ENCODE data around the gene MED12L.
"Not testable (repeated sequence)": the region's sequence is repeated elsewhere in the genome, so short reads cannot be mapped to it uniquely, and the experiment has no call there.

MED12L gene

DNA sequence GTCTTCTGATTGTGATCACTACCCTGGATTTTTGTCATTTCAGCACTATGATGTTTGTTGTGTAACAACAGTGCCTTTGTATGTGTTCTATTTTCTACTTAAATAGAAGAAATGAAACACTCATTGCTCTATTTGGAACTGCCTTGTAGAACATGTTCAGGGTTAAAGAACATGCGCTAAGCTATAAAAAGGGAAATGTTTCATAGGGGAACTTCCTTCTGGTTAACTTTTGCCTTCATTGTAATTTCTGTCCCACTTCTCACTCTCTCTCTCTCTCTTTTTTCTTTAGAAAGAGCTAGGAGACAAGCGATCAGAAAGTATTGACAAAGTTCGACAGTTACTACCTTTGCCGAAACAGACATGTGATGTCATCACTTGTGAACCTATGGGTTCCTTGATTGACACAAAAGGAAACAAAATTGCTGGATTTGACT, 299.3 kb downstream of the MED12L start, which contains the start of gene P2RY12:
Gene P2RY12, minus strand, starts transcription at position 13 of the 434 bp plus-strand sequence. CDS start 45,908 bp downstream, outside the sequence.
- no peaks in the 10 kb centered on the region for H3K36me3 ChIP-seq (ENCODE audit: insufficient read depth, low read length)
- no peak within 1 kb of the TSS for H3K9ac ChIP-seq (ENCODE audit: insufficient read length)
- H3K4me3 ChIP-seq: no peak within 1 kb of the TSS
- no peak for TF ChIP-seq EZH2 (IDR thresholded peaks at IDR 0.05)
- no peak for TF ChIP-seq POLR2AphosphoS5 (IDR thresholded peaks at IDR 0.05; ENCODE audit: borderline replicate concordance, low read depth, low read length)
- no peak for TF ChIP-seq FOXP2 (optimal IDR thresholded peaks at IDR 0.05; ENCODE audit: control extremely low read depth, extremely low read length, insufficient read depth)
- H3K9me3 ChIP-seq (ENCODE audit: low read depth, low read length): no peaks in the 10 kb centered on the region
- H3K27ac ChIP-seq: no peak within 1 kb of the TSS
- no peak for DNase-seq (ENCODE audit: low read depth, low spot score)

GRCh38 chr3:151386056-151386455, 300.6 kb downstream of the MED12L start:
- Histone ChIP-seq H3K9me3 (ENCODE audit: low read depth, low read length) (no peaks in the 10 kb centered on the region), H3K36me3 (ENCODE audit: insufficient read depth, low read length) (no peaks in the 10 kb centered on the region), H3K9ac (ENCODE audit: insufficient read length) (no peak overlapping the region), H3K27ac (peak overlapping the region; percentile 32; the same call in 1 of the 2 replicates), H3K4me3 (peak overlapping the region; percentile 9; the same call in 1 of the 2 replicates)
- no peak for TF ChIP-seq EZH2 (IDR thresholded peaks at IDR 0.05)
- no peak for TF ChIP-seq FOXP2 (optimal IDR thresholded peaks at IDR 0.05; ENCODE audit: control extremely low read depth, extremely low read length, insufficient read depth)
- TF ChIP-seq POLR2AphosphoS5 (IDR thresholded peaks at IDR 0.05; ENCODE audit: borderline replicate concordance, low read depth, low read length): no peak; the same call in 1 of the 2 replicates
- no peak for DNase-seq (ENCODE audit: low read depth, low spot score)

DNA sequence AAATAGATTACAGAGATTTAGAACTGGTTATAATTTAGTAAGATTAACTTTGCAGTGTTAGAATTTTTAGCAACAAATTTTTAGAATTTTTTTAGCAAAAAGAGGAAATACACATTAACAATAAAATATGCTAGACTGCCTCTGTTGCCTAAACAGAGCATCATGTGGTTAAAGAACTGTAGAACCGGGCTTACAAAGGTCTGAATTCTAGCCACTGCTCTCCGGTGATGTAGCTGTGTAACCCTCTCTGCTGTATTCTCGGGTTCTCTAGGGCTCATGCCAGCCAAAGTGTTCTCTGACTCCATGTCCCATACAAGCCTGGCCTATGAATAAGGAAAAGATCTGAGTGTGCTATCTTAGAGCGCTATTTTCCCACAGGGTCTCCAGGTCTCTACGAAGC, 302.0 kb downstream of the MED12L start:
- DNase-seq (ENCODE audit: low read depth, low spot score): no peak
- TF ChIP-seq EZH2 (IDR thresholded peaks at IDR 0.05) (no peak), POLR2AphosphoS5 (IDR thresholded peaks at IDR 0.05; ENCODE audit: borderline replicate concordance, low read depth, low read length) (no peak), FOXP2 (optimal IDR thresholded peaks at IDR 0.05; ENCODE audit: control extremely low read depth, extremely low read length, insufficient read depth) (no peak)
- Histone ChIP-seq H3K9ac (ENCODE audit: insufficient read length) (no peak overlapping the region), H3K36me3 (ENCODE audit: insufficient read depth, low read length) (no peaks in the 10 kb centered on the region), H3K9me3 (ENCODE audit: low read depth, low read length) (no peaks in the 10 kb centered on the region), H3K4me3 (no peak overlapping the region), H3K27ac (no peak overlapping the region)

DNA sequence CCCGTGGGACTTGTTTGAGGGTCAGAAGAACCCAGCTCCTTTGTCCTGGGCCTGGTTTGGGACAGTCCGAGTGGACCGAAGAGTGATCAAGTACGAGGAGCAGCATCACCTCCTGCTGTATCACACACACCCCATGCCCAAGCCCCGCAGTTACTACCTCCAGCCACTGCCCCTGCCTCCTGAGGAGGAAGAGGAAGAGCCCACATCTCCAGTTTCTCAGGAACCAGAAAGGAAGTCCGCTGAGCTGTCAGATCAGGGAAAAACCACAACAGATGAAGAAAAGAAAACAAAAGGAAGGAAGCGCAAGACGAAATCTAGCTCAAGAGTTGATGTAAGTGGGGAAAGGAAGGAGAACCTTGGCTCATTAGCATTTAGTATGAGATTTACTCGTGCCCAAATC, 302.4 kb downstream of the MED12L start:
- no peak for DNase-seq (ENCODE audit: low read depth, low spot score)
- no peaks in the 10 kb centered on the region for H3K36me3 ChIP-seq (ENCODE audit: insufficient read depth, low read length)
- no peak overlapping the region for H3K27ac ChIP-seq
- H3K9me3 ChIP-seq (ENCODE audit: low read depth, low read length): no peaks in the 10 kb centered on the region
- no peak overlapping the region for H3K9ac ChIP-seq (ENCODE audit: insufficient read length)
- H3K4me3 ChIP-seq: no peak overlapping the region
- TF ChIP-seq POLR2AphosphoS5 (IDR thresholded peaks at IDR 0.05; ENCODE audit: borderline replicate concordance, low read depth, low read length): no peak

GRCh38 chr3:151391720-151392119, 306.3 kb downstream of the MED12L start:
- Histone ChIP-seq H3K9me3 (ENCODE audit: low read depth, low read length) (no peaks in the 10 kb centered on the region), H3K4me3 (no peak overlapping the region), H3K9ac (ENCODE audit: insufficient read length) (no peak overlapping the region), H3K27ac (no peak overlapping the region), H3K36me3 (ENCODE audit: insufficient read depth, low read length) (no peaks in the 10 kb centered on the region)
- no peak for TF ChIP-seq POLR2AphosphoS5 (IDR thresholded peaks at IDR 0.05; ENCODE audit: borderline replicate concordance, low read depth, low read length)
- TF ChIP-seq FOXP2 (optimal IDR thresholded peaks at IDR 0.05; ENCODE audit: control extremely low read depth, extremely low read length, insufficient read depth): no peak
- no peak for TF ChIP-seq EZH2 (IDR thresholded peaks at IDR 0.05)
- no peak for DNase-seq (ENCODE audit: low read depth, low spot score)

DNA sequence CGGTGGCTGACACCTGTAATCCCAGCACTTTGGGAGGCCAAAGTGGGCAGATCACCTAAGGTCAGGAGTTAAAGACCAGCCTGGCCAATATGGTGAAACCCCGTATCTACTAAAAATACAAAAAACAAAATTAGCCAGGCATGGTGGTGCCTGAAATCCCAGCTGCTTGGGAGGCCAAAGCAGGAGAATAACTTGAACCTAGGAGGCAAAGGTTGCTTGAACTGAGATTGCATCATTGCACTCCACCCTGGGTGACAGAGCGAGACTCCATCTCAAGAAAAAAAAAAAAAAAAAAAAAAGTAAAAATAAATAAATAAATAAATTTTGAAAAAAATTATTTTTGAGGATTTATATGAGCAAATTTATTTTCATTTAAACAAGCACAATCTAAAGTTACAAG, 306.7 kb downstream of the MED12L start:
- H3K9ac ChIP-seq (ENCODE audit: insufficient read length): not testable (repeated sequence)

DNA sequence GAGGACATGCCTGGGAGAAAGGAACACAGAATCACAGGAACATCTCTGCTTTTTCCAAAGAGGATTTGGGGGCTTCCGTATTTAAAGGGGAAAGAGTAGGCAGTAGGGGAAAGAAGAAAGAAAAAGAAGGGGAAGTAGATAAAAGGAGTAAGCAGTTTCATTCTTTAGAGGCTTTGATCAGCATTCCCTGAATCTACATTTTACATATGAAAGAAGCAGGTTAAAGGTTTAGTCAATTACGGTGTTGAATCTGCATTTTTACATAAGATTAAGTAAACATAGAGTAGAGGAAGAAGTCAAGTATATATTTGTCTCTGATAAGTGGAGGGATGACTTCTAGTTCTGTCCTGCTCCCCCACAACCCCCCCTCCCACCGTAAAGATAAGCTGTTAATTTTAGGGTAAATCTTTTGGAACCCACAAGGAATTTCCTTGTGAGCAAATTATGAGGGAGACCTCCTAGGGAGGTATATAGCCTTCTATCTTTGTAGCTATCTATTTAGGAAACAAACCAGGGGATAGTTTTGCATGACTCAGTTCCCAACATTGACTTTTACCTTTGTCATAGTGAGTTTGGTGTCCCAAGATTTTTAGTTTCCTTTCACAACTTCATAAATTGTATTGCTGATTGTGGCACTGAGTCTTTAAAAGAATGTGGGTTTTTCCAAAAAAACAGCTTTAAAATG, 307.8 kb downstream of the MED12L start:
- Histone ChIP-seq H3K9ac (ENCODE audit: insufficient read length) (no peak overlapping the region), H3K27ac (peak overlapping the region; percentile 86), H3K36me3 (ENCODE audit: insufficient read depth, low read length) (no peaks in the 10 kb centered on the region), H3K4me3 (peak overlapping the region; percentile 61), H3K9me3 (ENCODE audit: low read depth, low read length) (no peaks in the 10 kb centered on the region)
- TF ChIP-seq FOXP2 (optimal IDR thresholded peaks at IDR 0.05; ENCODE audit: control extremely low read depth, extremely low read length, insufficient read depth): no peak
- TF ChIP-seq EZH2 (IDR thresholded peaks at IDR 0.05): no peak
- no peak for TF ChIP-seq POLR2AphosphoS5 (IDR thresholded peaks at IDR 0.05; ENCODE audit: borderline replicate concordance, low read depth, low read length)
- DNase-seq (ENCODE audit: low read depth, low spot score): no peak

More for the DNA sequence above, 306.7 kb downstream of the MED12L start:
- not testable (repeated sequence) for DNase-seq (ENCODE audit: low read depth, low spot score); H3K27ac ChIP-seq; H3K9me3 ChIP-seq (ENCODE audit: low read depth, low read length); H3K4me3 ChIP-seq; H3K36me3 ChIP-seq (ENCODE audit: insufficient read depth, low read length)

DNA sequence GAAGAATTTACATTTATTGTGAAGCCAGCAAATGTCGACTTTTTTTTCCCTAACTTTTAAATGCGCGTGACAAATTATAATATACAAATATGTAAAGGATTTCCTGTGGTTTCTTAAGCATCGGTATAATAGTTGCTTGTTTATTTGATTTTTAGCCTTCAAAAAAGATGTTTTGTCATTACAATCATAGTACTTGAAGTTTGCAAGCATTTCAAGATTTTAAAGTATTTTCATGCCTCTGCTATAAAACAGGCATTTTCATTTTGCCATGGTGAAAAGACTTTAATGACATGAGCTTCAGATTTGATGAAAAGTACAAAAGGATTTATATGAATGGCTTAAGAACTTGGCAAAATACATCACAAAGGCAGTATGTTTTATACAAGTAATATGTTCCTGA, 308.5 kb downstream of the MED12L start:
- peak overlapping the region; percentile 61 for H3K4me3 ChIP-seq
- no peaks in the 10 kb centered on the region for H3K9me3 ChIP-seq (ENCODE audit: low read depth, low read length)
- TF ChIP-seq POLR2AphosphoS5 (IDR thresholded peaks at IDR 0.05; ENCODE audit: borderline replicate concordance, low read depth, low read length) (peak; percentile 38; the same call in 1 of the 2 replicates), FOXP2 (optimal IDR thresholded peaks at IDR 0.05; ENCODE audit: control extremely low read depth, extremely low read length, insufficient read depth) (no peak)
- peak overlapping the region; percentile 86 for H3K27ac ChIP-seq
- H3K9ac ChIP-seq (ENCODE audit: insufficient read length): no peak overlapping the region
- H3K36me3 ChIP-seq (ENCODE audit: insufficient read depth, low read length): no peaks in the 10 kb centered on the region
- peak; percentile 87 for DNase-seq (ENCODE audit: low read depth, low spot score)

DNA sequence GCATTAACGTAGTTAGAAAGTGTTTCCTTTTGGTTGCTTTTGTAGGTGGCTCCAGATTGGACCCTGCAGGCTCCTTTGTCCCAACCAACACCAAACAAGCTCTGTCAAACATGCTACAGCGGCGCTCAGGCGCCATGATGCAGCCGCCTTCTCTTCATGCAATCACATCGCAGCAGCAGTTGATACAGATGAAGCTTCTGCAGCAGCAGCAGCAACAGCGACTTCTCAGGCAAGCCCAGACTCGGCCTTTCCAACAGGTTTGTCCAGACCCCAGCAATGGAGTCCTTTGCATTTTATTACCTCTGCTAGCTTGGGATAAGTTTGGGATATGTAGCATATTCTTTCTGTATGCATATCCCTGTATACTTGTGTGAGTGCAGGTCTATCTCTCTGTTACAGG, 309.1 kb downstream of the MED12L start:
- no peak for DNase-seq (ENCODE audit: low read depth, low spot score)

More for the DNA sequence above, 309.1 kb downstream of the MED12L start:
- no peaks in the 10 kb centered on the region for H3K36me3 ChIP-seq (ENCODE audit: insufficient read depth, low read length)
- H3K9ac ChIP-seq (ENCODE audit: insufficient read length): no peak overlapping the region
- H3K9me3 ChIP-seq (ENCODE audit: low read depth, low read length): no peaks in the 10 kb centered on the region
- peak overlapping the region; percentile 61; the same call in 1 of the 2 replicates for H3K4me3 ChIP-seq
- TF ChIP-seq EZH2 (IDR thresholded peaks at IDR 0.05): no peak
- TF ChIP-seq POLR2AphosphoS5 (IDR thresholded peaks at IDR 0.05; ENCODE audit: borderline replicate concordance, low read depth, low read length): no peak
- no peak for TF ChIP-seq FOXP2 (optimal IDR thresholded peaks at IDR 0.05; ENCODE audit: control extremely low read depth, extremely low read length, insufficient read depth)
- peak overlapping the region; percentile 86; the same call in 1 of the 2 replicates for H3K27ac ChIP-seq

All from SK-N-MC (cell line).